NCI-H1105 treated with DMSO at 0.1 percent for 48 hours (cell line): ENCODE data around the gene MSL3B.
"Not testable (repeated sequence)": the region's sequence is repeated elsewhere in the genome, so short reads cannot be mapped to it uniquely, and the experiment has no call there.

Source experiments
- DNase-seq: peaks from one replicate; lab custom pipeline; 2025; lab: John Stamatoyannopoulos, UW

The MSL3B gene

DNA sequence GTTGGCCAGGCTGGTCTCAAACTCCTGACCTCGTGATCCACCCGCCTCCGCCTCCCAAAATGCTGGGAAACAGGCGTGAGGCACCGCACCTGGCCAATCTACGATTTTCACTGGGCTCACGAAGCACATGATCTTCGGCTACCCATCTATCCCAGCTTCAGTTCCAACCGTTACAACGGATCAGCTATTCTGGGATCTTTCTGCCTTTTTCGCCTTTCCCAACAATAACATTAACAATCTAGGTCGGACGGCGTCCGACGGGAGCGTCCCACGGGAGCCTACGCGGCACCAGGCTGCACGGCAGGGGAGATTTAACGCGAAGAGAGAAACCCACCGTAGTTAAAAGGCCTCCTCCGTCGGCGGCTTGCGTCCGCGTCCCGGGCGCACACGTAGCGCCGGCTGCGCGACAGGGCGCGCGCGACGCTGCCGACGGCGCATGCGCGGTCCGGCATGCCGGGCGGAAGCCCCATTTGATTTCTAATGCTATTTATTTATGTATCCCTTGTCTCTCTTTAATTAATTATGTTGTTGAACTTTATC is at the start of gene MSL3B:
Gene MSL3B (minus strand): TSS at position 394 of the 540 bp plus-strand sequence.
- DNase-seq, result no peak

GRCh38 chr2:233917116-233917515 is 48.9 kb upstream of the MSL3B start, which contains the start of gene TRPM8:
TSS of gene TRPM8 (plus strand) at chr2:233917373. CDS start at chr2:233926538, 9,165 bp downstream.
- DNase-seq, result no peak

DNA sequence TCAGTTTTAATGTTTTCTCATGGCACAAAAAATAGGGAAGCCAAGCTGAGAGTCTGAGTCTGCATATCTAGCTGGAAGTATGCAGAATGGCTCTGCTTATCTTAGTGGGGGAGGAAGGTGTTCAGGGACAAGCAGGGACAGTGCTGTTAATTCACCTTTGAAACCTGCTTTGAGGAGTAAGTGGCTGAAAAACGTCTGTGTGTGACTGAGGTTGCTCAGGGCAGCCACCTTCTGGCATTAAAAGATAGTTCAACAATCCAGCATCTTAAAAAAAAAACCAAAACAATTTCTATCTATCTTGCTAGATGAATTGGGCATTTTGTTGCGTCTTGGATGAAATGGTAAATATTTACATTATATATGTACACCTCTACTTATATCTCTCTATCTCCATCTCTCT is 46.9 kb upstream of the MSL3B start:
- peak; percentile 13 for DNase-seq

DNA sequence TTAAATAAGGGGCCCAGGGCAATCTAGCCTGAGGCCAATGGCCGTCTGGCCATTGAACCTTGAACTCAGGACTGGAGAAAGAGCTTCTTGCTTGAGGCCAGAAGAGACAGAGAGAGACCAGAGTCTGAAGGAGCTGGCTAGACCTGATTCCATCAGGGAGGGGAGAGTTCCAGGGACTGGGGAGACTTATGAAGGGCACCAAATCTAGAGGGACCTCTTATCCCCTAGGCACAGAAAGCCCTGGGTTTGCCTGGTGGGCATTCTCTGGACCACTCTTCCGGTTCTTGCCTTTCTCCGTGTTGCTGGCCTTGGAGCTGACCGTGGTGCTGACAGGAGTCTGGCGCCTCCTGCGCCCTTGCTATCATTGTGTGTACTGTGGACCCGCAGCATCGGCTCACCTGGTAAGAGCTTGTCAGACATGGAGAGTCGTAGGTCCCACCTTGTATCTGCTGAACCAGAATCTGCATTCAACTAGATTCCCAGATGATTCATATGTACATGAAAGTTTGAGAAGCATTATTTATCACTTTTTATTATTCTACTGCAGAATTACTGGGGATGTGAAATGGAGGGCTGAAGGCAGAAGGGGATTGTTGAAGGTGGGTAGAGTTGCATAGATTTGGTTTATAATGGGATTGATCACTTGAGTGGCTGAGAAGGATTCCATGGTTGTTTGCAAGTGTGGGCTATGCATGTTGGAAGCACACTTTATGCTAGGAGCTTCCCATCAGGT is 44.7 kb upstream of the MSL3B start:
- no peak for DNase-seq

DNA sequence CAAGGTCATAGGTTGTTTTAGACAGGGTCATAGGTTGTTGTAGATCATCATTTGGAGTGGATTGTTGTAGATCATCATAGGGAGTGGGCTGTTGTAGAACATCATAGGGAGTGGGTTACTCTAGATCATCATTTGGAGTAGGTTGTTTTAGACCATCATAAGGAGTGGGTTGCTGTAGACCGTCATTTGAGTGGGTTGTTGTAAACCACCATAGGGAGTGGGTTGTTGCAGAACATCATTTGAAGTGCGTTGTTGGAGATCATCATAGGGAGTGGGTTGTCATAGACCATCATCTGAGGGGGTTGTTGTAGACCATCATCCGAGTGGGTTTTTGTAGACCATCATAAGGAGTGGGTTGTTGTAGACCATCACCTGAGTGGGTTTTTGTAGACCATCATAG is 39.4 kb upstream of the MSL3B start:
- no peak for DNase-seq

GRCh38 chr2:233905945-233906344 is 37.8 kb upstream of the MSL3B start:
- DNase-seq, result no peak

- DNase-seq, result no peak
Measured at GRCh38 chr2:233901884-233902283, 33.7 kb upstream of the MSL3B start.

GRCh38 chr2:233901367-233901766 is 33.2 kb upstream of the MSL3B start:
- DNase-seq, result no peak

DNA sequence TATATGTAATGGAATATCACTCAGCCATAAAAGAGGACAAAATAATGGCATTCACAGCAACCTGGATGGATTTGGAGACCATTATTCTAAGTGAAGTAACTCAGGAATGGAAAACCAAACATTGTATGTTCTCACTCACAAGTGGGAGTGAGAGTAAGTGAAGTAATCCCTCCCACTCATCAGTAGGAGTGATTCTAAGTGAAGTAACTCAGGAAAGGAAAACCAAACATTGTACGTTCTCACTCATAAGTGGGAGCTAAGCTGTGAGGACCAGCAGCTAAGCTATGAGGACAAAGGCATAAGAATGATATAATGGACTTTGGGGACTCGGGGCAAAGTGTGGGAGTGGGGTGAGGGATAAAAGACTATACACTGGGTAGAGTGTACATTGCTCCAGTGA is 28.1 kb upstream of the MSL3B start:
- DNase-seq, result not testable (repeated sequence)

GRCh38 chr2:233892793-233893192 is 24.6 kb upstream of the MSL3B start:
- no peak for DNase-seq

GRCh38 chr2:233882353-233882752 is 14.2 kb upstream of the MSL3B start:
- no peak for DNase-seq

DNA sequence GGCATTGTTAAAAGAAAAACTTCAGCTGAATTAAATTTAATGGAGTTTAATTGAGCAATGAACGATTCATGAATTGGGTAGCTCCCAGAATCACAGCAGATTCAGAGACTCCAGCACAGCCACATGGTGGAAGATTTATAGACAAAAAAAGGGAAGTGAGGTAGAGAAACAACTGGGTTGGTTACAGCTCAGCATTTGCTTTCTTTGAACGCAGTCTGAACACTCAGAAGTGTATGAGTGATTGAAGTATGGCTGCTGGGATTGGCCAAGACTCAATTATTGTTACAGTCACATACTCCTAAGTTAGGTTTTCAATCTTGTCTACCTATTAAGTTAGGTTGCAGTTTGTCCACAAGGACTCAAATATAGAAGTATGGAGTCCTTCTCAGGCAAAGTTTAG is 3.9 kb upstream of the MSL3B start:
- not testable (repeated sequence) for DNase-seq

DNA sequence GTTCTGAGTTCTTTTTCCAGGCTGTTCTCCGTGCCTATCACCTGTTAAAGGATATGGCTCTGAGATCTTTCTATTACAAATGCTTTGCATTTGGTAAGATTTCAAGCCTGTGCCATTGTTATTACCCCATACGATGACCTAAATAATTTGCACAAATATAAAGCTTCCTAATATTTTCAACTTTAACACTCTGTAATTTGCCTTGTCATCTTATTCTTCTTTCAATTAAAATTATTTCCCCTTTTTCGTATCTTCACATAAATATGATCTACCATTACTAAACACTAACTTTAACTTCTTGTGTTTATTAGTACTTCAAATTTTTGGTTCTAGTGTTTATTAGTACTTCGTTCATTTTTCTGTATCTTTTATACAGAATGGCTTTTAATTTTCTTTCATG is 3.2 kb upstream of the MSL3B start:
- DNase-seq, result no peak

- DNase-seq, result no peak
Measured at GRCh38 chr2:233866479-233866878, 1.7 kb downstream of the MSL3B start.

GRCh38 chr2:233865838-233866237 is 2.3 kb downstream of the MSL3B start:
- DNase-seq, result no peak

- DNase-seq, result no peak
Measured at GRCh38 chr2:233862261-233862768, 5.9 kb downstream of the MSL3B start.

DNA sequence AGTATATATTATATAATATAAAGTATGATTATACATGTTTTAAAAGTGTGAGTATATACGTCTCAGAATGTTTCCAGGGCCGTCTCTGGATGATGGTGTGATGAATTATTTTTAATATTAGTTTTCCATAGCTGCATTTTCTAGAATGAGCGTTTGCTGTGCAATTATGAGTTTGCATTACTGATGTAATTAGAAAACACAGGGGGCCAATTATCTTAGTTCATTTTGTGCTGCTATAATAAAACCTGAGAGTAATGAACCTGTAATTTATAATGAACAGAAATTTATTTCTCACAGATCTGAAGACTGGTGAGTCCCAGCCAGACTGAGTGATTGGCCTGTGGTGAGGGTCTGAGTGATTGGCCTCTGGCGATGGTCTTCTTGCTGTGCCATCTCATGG is 9.9 kb downstream of the MSL3B start:
- no peak for DNase-seq

- DNase-seq, result no peak
Measured at GRCh38 chr2:233857511-233858141, 10.6 kb downstream of the MSL3B start.

GRCh38 chr2:233856184-233856583 is 12.0 kb downstream of the MSL3B start:
- no peak for DNase-seq

- no peak for DNase-seq
Measured at GRCh38 chr2:233855345-233855744, 12.8 kb downstream of the MSL3B start.

- DNase-seq, result peak; percentile 94
Measured at GRCh38 chr2:233854241-233854981, 13.8 kb downstream of the MSL3B start, which contains the start of gene HJURP. TSS of gene HJURP (minus strand) at chr2:233854535. CDS start at chr2:233854500, 35 bp downstream.

DNA sequence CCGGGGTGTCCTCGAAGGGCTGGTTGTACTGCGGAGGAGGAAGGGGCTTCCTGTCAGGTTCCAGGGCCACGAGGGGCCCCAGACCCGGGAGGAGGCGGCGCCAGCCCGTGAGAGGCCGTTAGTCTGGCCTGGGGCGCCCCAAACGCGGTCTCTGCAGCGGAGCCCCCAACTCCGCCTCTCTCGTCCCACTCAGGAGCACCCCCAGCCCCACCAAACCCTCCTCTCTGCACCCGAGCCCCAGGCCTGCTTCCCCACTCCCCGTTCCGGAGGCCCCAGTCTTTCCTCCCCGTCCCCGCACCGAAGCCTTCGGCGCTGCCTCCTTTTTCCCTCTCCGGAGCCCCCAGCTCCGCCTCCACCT is 14.3 kb downstream of the MSL3B start:
- no peak for DNase-seq
